Gastroesophageal sphincter (tissue), 3 donors: ENCODE measurements around the gene PRR5L.

Experiments
- CTCF ChIP-seq, 4 experiments: fragments of 200-600 bp in 2 of 4; fragments of 450-650 bp in 2 of 4; sonication (generic) in 1 of 4; IDR thresholded peaks; one replicate each; pipeline ENCODE4 v1.5.1; 2017 to 2019; ENCODE audit warnings: antibody characterized with exemption in 4 of 4, mild to moderate bottlenecking in 2 of 4, moderate library complexity in 2 of 4
- EP300 ChIP-seq: sonication (generic); formaldehyde crosslinking; IDR thresholded peaks from one replicate; pipeline ENCODE4 v1.6.1; 2017; ENCODE audit warnings: antibody characterized with exemption, mild to moderate bottlenecking
- POLR2A ChIP-seq, 2 donors: fragments of 450-650 bp; IDR thresholded peaks; one replicate each; pipeline ENCODE4 v1.6.1; 2017; ENCODE audit warnings: antibody characterized with exemption in 2 of 2, mild to moderate bottlenecking in 2 of 2, moderate library complexity in 1 of 2

GRCh38 chr11:36395978-36396736 lies 100.1 kb downstream of the PRR5L start:
- TF ChIP-seq CTCF (IDR thresholded peaks at IDR 0.05) (no peak), EP300 (no peak), POLR2A (IDR thresholded peaks at IDR 0.05) (no peak)
